Islet precursor cell (in vitro differentiated cells): Measurements from ENCODE around the gene RFC3.

Source experiments
- DNase-seq: peaks from one replicate; pipeline ENCODE4 v3.0.0-alpha.2; 2018

Gene RFC3

GRCh38 chr13:33815011-33815550, 2.9 kb upstream of the RFC3 start:
- DNase-seq: no peak

- DNase-seq: no peak
Measured at GRCh38 chr13:33816912-33817311, 1.0 kb upstream of the RFC3 start.

- DNase-seq: no peak
Measured at GRCh38 chr13:33817513-33817900, 442 bp upstream of the RFC3 start.

GRCh38 chr13:33825083-33825482, 7.1 kb downstream of the RFC3 start:
- no peak for DNase-seq

- no peak for DNase-seq
Measured at GRCh38 chr13:33827139-33827538, 9.2 kb downstream of the RFC3 start.

GRCh38 chr13:33828431-33829129, 10.6 kb downstream of the RFC3 start:
- DNase-seq: no peak

GRCh38 chr13:33832872-33833271, 14.9 kb downstream of the RFC3 start:
- no peak for DNase-seq

- DNase-seq: no peak
Measured at GRCh38 chr13:33838647-33839046, 20.7 kb downstream of the RFC3 start.

- no peak for DNase-seq
Measured at GRCh38 chr13:33840402-33840801, 22.5 kb downstream of the RFC3 start.

- DNase-seq: no peak
Measured at GRCh38 chr13:33842207-33842606, 24.3 kb downstream of the RFC3 start.

- DNase-seq: no peak
Measured at GRCh38 chr13:33842986-33843385, 25.0 kb downstream of the RFC3 start.

- no peak for DNase-seq
Measured at GRCh38 chr13:33845572-33846302, 27.8 kb downstream of the RFC3 start.

GRCh38 chr13:33846303-33847062, 28.5 kb downstream of the RFC3 start:
- DNase-seq: peak; percentile 57

GRCh38 chr13:33849211-33849610, 31.3 kb downstream of the RFC3 start:
- DNase-seq: no peak

- no peak for DNase-seq
Measured at GRCh38 chr13:33855371-33855895, 37.5 kb downstream of the RFC3 start.

GRCh38 chr13:33859691-33860303, 41.8 kb downstream of the RFC3 start:
- no peak for DNase-seq

- DNase-seq: no peak
Measured at GRCh38 chr13:33860526-33860925, 42.6 kb downstream of the RFC3 start.

GRCh38 chr13:33862016-33862415, 44.1 kb downstream of the RFC3 start:
- no peak for DNase-seq

- DNase-seq: no peak
Measured at GRCh38 chr13:33863188-33863789, 45.3 kb downstream of the RFC3 start.

- no peak for DNase-seq
Measured at GRCh38 chr13:33865945-33866344, 48.0 kb downstream of the RFC3 start.

- DNase-seq: no peak
Measured at GRCh38 chr13:33867472-33867871, 49.5 kb downstream of the RFC3 start.

GRCh38 chr13:33868343-33868994, 50.5 kb downstream of the RFC3 start:
- no peak for DNase-seq
